IPS-18a (cell line): ENCODE measurements around the gene SFTA2.

Source experiments
- H3K27ac ChIP-seq: one replicate; pipeline ENCODE4 v1.5.1; 2013; ENCODE audit warnings: low read length
- H3K27me3 ChIP-seq: one replicate; pipeline ENCODE4 v1.6.1; 2013; ENCODE audit warnings: mild to moderate bottlenecking, low read length; ENCODE audit not compliant: control insufficient read depth, insufficient read depth
- H3K36me3 ChIP-seq: one replicate; pipeline ENCODE4 v1.6.1; 2013; ENCODE audit warnings: low read depth, low read length; ENCODE audit not compliant: control insufficient read depth
- H3K4me1 ChIP-seq: one replicate; pipeline ENCODE4 v1.6.1; 2013; ENCODE audit warnings: low read depth, low read length; ENCODE audit not compliant: control insufficient read depth
- H3K4me3 ChIP-seq: one replicate; pipeline ENCODE4 v1.5.1; 2013; ENCODE audit warnings: low read length
- H3K9ac ChIP-seq: one replicate; pipeline ENCODE4 v1.6.1; 2013; ENCODE audit warnings: mild to moderate bottlenecking, low read length, moderate library complexity
- H3K9me3 ChIP-seq: one replicate; pipeline ENCODE4 v1.6.1; 2013; ENCODE audit warnings: low read depth, low read length; ENCODE audit not compliant: control insufficient read depth

SFTA2 gene

GRCh38 chr6:30895343-30895742 lies 36.6 kb downstream of the SFTA2 start:
- Histone ChIP-seq H3K36me3 (peaks cover 94% of the 10 kb centered on the region), H3K27me3 (no peaks in the 10 kb centered on the region), H3K9ac (no peak overlapping the region), H3K4me1 (no peaks in the 10 kb centered on the region), H3K27ac (no peak overlapping the region), H3K4me3 (no peak overlapping the region), H3K9me3 (no peaks in the 10 kb centered on the region)

GRCh38 chr6:30894935-30895334 lies 37.0 kb downstream of the SFTA2 start:
- Histone ChIP-seq H3K9me3 (no peaks in the 10 kb centered on the region), H3K36me3 (peaks cover 95% of the 10 kb centered on the region), H3K4me3 (no peak overlapping the region), H3K27ac (no peak overlapping the region), H3K4me1 (no peaks in the 10 kb centered on the region), H3K27me3 (no peaks in the 10 kb centered on the region), H3K9ac (no peak overlapping the region)

GRCh38 chr6:30894381-30894780 lies 37.6 kb downstream of the SFTA2 start:
- no peaks in the 10 kb centered on the region for H3K4me1 ChIP-seq
- no peak overlapping the region for H3K27ac ChIP-seq
- peaks cover 95% of the 10 kb centered on the region for H3K36me3 ChIP-seq
- H3K9ac ChIP-seq: no peak overlapping the region
- H3K4me3 ChIP-seq: no peak overlapping the region
- H3K9me3 ChIP-seq: no peaks in the 10 kb centered on the region
- no peaks in the 10 kb centered on the region for H3K27me3 ChIP-seq

GRCh38 chr6:30893666-30894065 lies 38.3 kb downstream of the SFTA2 start:
- H3K27ac ChIP-seq: no peak overlapping the region
- no peaks in the 10 kb centered on the region for H3K27me3 ChIP-seq
- H3K9me3 ChIP-seq: no peaks in the 10 kb centered on the region
- H3K4me3 ChIP-seq: no peak overlapping the region
- H3K36me3 ChIP-seq: peaks cover 95% of the 10 kb centered on the region
- no peaks in the 10 kb centered on the region for H3K4me1 ChIP-seq
- no peak overlapping the region for H3K9ac ChIP-seq

- Histone ChIP-seq H3K27me3 (no peaks in the 10 kb centered on the region), H3K27ac (no peak overlapping the region), H3K4me3 (no peak overlapping the region), H3K9me3 (no peaks in the 10 kb centered on the region), H3K9ac (no peak overlapping the region), H3K36me3 (peaks cover 95% of the 10 kb centered on the region), H3K4me1 (no peaks in the 10 kb centered on the region)
Observed at GRCh38 chr6:30893001-30893591, 38.9 kb downstream of the SFTA2 start.

- no peak overlapping the region for H3K4me3 ChIP-seq
- no peak overlapping the region for H3K27ac ChIP-seq
- H3K36me3 ChIP-seq: peaks cover 86% of the 10 kb centered on the region
- no peak overlapping the region for H3K9ac ChIP-seq
- peaks cover 2% of the 10 kb centered on the region for H3K4me1 ChIP-seq
- no peaks in the 10 kb centered on the region for H3K27me3 ChIP-seq
- H3K9me3 ChIP-seq: no peaks in the 10 kb centered on the region
Observed at GRCh38 chr6:30891816-30892538, 40.0 kb downstream of the SFTA2 start.

GRCh38 chr6:30891450-30891723 lies 40.6 kb downstream of the SFTA2 start:
- H3K27ac ChIP-seq: no peak overlapping the region
- H3K9me3 ChIP-seq: no peaks in the 10 kb centered on the region
- peaks cover 7% of the 10 kb centered on the region for H3K4me1 ChIP-seq
- no peaks in the 10 kb centered on the region for H3K27me3 ChIP-seq
- no peak overlapping the region for H3K9ac ChIP-seq
- peaks cover 81% of the 10 kb centered on the region for H3K36me3 ChIP-seq
- H3K4me3 ChIP-seq: no peak overlapping the region

- peaks cover 75% of the 10 kb centered on the region for H3K36me3 ChIP-seq
- peaks cover 10% of the 10 kb centered on the region for H3K4me1 ChIP-seq
- no peak overlapping the region for H3K4me3 ChIP-seq
- H3K9ac ChIP-seq: no peak overlapping the region
- no peaks in the 10 kb centered on the region for H3K9me3 ChIP-seq
- H3K27me3 ChIP-seq: no peaks in the 10 kb centered on the region
- no peak overlapping the region for H3K27ac ChIP-seq
Observed at GRCh38 chr6:30890646-30891449, 41.1 kb downstream of the SFTA2 start.

- H3K4me3 ChIP-seq: no peak overlapping the region
- H3K9ac ChIP-seq: no peak overlapping the region
- H3K27ac ChIP-seq: no peak overlapping the region
- H3K4me1 ChIP-seq: peaks cover 17% of the 10 kb centered on the region
- no peaks in the 10 kb centered on the region for H3K9me3 ChIP-seq
- peaks cover 68% of the 10 kb centered on the region for H3K36me3 ChIP-seq
- H3K27me3 ChIP-seq: no peaks in the 10 kb centered on the region
Observed at GRCh38 chr6:30889921-30890645, 41.9 kb downstream of the SFTA2 start.

- no peaks in the 10 kb centered on the region for H3K27me3 ChIP-seq
- H3K4me1 ChIP-seq: peaks cover 20% of the 10 kb centered on the region
- H3K9me3 ChIP-seq: no peaks in the 10 kb centered on the region
- no peak overlapping the region for H3K27ac ChIP-seq
- H3K36me3 ChIP-seq: peaks cover 62% of the 10 kb centered on the region
- no peak overlapping the region for H3K9ac ChIP-seq
- no peak overlapping the region for H3K4me3 ChIP-seq
Observed at GRCh38 chr6:30889496-30889885, 42.5 kb downstream of the SFTA2 start.

- no peak overlapping the region for H3K4me3 ChIP-seq
- H3K36me3 ChIP-seq: peaks cover 56% of the 10 kb centered on the region
- H3K27me3 ChIP-seq: no peaks in the 10 kb centered on the region
- H3K4me1 ChIP-seq: peaks cover 20% of the 10 kb centered on the region
- no peak overlapping the region for H3K27ac ChIP-seq
- no peaks in the 10 kb centered on the region for H3K9me3 ChIP-seq
- H3K9ac ChIP-seq: no peak overlapping the region
Observed at GRCh38 chr6:30888816-30889495, 43.0 kb downstream of the SFTA2 start.
